Astrocyte of the cerebellum (primary cell): Measurements from ENCODE around the gene SPRY4.

Experiments used
- DNase-seq: peaks from one replicate; pipeline ENCODE4 v3.0.0-alpha.2; 2011; ENCODE audit warnings: low read depth
- H3K4me3 ChIP-seq: 2 replicates; pipeline ENCODE4 v1.5.1; 2011; ENCODE audit warnings: mild to moderate bottlenecking, low read depth, low read length, moderate library complexity
- in situ Hi-C: cut with HindIII; loops from 2 replicates; pipeline ENCODE4 v1.10.0; 2017; ENCODE audit warnings: low sequenced_read_pairs
- TF ChIP-seq, protein P1 (sequence below): IDR thresholded peaks from 2 replicates; pipeline ENCODE4 v1.5.1; 2012; ENCODE audit warnings: low read length, low read depth, moderate library complexity, mild to moderate bottlenecking; ENCODE audit errors: missing control alignments

Gene SPRY4

DNA sequence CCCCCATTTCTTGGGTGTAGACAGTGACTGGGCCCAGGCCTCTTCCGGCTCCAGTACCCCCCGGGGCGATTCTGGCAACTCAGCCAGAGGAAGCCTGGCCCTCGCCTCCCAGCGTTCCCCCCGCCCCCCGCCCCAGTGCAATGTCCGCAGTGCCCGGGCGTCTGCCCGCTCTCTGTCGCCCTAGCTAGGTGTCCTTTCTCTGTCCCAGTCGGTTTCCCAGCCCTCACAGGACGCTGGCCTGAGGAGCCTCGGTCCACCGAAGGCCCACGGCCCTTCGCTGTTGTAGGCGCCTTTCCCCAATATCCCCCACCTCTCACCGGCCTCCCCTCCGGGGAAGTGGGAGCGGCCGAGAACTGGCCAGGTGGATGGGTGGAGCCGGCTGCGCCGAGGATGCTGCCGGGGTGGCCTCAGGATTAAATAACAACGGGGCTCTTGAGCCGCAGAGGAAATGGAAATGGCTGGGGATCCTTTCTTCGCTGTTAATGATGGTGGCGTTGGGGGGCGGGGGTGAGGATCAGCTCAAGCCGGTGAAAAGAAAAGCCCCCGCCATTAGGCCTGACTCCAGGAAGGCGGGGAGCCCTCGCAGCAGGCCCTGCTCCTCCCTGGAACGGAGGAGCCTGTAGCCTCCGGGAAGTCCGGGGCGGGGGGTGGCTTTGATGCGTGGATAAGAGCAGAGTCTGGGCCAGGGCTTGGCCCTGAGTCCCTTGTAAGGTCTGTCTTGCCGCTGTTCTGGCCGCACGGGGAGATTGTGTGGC is 1.1 kb upstream of the SPRY4 start:
- DNase-seq: no peak
- H3K4me3 ChIP-seq: peak overlapping the region; percentile 78
- TF ChIP-seq, protein P1, sequence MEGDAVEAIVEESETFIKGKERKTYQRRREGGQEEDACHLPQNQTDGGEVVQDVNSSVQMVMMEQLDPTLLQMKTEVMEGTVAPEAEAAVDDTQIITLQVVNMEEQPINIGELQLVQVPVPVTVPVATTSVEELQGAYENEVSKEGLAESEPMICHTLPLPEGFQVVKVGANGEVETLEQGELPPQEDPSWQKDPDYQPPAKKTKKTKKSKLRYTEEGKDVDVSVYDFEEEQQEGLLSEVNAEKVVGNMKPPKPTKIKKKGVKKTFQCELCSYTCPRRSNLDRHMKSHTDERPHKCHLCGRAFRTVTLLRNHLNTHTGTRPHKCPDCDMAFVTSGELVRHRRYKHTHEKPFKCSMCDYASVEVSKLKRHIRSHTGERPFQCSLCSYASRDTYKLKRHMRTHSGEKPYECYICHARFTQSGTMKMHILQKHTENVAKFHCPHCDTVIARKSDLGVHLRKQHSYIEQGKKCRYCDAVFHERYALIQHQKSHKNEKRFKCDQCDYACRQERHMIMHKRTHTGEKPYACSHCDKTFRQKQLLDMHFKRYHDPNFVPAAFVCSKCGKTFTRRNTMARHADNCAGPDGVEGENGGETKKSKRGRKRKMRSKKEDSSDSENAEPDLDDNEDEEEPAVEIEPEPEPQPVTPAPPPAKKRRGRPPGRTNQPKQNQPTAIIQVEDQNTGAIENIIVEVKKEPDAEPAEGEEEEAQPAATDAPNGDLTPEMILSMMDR: no peak
- in situ Hi-C loops: no loop called here

DNA sequence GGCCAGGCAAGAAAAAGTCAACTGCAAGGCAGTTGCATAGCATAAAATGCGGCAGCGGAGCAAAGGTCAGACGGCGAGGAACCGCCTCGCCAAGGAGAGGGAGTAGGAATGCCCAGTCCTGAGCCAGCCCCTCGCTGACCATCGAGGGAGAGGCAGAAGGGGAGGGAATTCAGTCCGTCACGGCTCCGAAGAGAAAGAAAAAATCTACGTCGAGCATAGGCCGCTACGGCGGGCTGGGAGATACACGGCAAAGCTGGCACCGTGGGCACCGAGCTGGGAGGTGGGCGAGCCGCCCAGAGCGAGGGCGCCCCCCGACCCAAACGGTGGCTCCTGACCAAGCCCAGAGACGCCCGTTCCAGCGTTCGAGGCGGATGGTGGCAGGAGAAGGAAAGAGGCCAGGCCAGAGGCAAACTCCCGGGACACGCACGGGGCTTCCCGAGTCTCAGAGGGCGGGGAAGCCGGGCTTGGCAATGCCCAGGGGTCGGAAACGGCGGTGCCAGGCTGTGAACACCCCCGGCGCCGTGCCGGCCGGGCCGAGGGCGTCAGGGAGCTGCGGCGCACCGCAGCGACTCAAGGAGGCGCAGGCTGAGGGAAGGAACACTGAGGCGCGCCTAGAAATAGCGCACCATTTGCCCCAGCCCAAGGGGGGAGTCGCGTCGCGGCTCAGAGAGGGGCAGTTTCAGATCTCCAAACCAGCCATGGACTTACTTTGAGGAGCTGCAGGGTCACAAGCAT is 518 bp downstream of the SPRY4 start:
- TF ChIP-seq, protein P1: peak; percentile 39
- H3K4me3 ChIP-seq: peak overlapping the region; percentile 78
- DNase-seq: no peak
- in situ Hi-C loops: loop anchor here (25.0 kb wide), 1 partner anchor 213 kb away; no protein-coding TSS in a partner anchor

GRCh38 chr5:142323480-142324135 is 1.2 kb downstream of the SPRY4 start:
- TF ChIP-seq, protein P1: no peak
- H3K4me3 ChIP-seq: peak overlapping the region; percentile 78
- DNase-seq: no peak
- in situ Hi-C loops: loop anchor here (25.0 kb wide), 1 partner anchor 214 kb away; no protein-coding TSS in a partner anchor

DNA sequence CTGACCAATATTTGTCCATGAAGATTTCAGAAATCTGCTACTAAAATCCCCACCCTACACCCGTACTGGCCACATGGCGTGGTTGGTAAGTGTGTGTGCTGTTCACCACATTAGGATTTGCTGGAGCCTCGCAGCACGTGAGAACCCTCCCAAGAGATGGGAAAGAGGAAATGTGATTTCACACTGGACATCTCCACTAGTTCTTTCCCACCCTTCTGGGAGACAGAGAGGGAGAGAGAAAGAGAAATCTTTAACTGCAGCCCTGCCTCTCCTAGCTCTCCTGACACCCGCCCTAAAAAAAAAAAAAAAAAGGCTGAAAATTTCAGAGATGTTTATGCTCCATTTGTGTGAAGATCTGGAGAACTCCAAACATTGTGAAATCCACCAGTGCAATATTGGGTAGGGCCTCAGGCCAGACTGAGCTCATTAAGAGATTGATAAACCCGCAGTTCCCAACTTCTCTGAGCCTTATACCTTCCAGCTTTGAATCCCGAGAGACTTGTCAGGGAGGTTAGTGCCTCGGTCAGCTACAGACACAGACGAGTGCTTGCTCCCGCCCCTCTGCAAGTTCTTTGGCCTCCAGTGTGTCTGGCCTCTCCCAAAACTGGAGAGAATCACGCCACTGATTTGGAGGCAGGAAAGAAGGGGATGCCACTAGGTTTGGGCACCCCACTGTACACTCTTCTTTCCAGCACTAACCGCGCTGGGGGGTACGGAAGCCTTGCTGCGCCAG is 1.9 kb downstream of the SPRY4 start:
- TF ChIP-seq, protein P1: no peak
- in situ Hi-C loops: loop anchor here (25.0 kb wide), 1 partner anchor 214 kb away; no protein-coding TSS in a partner anchor
- DNase-seq: no peak
- H3K4me3 ChIP-seq: peak overlapping the region; percentile 78

DNA sequence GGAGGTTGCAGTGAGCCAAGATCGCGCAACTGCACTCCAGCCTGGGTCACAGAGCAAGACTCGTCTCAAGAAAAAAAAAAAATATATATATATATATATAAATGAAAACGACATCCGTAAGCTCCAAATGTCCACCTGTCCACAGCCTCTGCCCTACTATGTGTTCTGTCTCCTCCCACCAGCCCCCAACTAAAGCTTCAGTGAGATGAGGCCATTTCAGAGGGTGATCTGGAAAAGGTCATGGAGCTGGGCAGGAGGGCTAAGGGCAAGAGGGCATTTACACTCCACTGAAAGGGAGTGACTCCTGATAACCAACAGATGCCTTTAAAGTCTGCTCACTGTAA is 2.4 kb downstream of the SPRY4 start:
- in situ Hi-C loops: loop anchor here (25.0 kb wide), 1 partner anchor 215 kb away; no protein-coding TSS in a partner anchor
- DNase-seq: no peak
- H3K4me3 ChIP-seq: peak overlapping the region; percentile 78
- TF ChIP-seq, protein P1: no peak
